CD4-positive, alpha-beta T cell treated with Interleukin-12 subunit alpha and Interleukin-12 subunit beta, for 1 hour (primary cell): ENCODE measurements around the gene KIF9.
"Not testable (repeated sequence)": the region's sequence is repeated elsewhere in the genome, so short reads cannot be mapped to it uniquely, and the experiment has no call there.

ENCODE experiments used
- DNase-seq: peaks from one replicate; pipeline ENCODE4 v3.0.0-alpha.2; 2020

Gene KIF9

DNA sequence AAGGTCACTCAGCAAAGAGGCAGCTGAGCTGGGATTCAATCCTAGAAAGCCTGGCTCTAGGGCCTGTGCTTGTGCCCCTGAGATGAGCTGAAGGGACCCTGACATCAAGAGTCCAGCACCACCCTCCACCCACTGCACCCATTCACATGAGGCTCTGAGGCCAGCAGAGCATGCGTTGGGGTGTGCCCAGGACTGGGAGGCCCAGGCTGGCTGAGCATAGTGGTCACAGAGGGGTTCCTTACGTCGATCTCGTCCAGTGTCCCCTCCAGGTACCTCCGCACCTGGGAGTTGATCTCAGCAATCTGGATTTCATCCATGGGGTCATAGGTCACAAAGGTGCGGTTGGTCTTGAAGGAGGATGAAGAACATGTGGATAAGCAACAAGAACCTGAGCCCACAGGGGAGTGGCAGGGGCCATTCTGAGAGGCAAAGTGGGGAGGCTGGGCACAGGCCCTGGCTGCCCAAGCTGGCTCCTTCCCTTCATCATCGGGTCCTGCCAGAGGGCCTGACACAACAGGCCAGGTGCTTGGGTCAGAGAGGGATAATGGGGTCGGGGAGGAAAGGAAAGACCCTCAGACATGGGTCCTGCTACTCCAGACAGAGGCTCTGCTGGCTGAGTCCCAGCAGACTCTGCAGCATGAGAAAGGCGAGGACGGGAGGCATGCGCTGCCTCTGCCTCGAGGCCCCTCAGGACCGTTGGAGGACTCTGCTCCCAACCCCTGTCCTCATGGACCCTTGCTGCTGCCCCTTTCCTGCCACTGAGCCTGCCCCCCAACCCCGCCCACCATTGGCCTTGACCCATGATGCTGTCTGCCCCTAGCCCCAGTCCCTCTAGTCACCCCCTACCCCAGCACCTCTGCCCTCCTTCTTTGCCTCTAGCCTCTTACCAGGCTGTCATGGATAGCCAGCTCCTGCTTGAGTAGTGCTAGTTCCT lies 35.2 kb downstream of the KIF9 start:
- DNase-seq: no peak

DNA sequence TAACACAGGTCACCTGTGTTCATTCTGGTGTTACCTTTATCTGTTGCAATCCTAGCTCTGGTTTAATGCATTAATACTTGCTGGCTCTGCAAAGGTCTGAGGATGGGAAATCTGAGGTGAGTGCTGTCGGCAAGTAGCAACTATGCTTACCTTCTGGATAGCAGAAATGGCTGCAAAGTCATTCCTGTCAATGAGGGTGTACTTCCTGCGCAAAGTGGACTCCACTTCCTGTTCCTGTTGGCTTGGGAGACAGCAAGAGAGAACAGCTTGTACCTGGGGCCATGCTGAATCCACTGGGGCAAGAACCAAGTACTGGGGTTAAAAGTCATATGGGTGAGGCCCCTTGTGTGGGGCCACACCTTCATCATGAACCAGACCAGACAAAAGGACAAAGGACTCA lies 37.3 kb downstream of the KIF9 start:
- DNase-seq: no peak

DNA sequence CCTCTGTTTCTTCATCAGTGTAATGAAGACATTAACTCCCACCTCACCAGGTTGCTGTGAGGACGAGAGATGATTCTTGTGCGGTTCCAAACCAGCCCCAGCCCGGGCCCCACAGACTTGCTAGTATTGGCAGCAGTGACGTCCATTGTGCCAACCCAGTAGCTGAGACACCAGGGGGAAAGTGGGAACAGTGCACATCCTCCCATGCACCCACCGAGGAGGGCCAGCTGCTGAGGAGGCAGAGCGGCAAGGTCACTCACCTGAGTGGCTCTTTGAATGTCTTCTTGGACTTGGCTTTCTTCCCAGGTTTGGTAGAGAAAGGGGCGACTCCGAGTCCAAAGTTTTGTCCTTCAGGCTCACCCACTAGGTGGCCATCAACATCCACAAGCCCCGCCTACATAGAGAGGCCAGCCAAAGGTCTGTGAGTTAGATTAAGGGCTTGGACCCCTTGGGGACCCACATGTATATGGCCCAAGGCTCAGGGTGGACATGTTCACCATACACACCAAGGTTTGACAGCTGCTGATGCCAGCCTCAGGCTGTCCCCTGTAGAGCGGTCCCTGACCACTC lies 38.0 kb downstream of the KIF9 start:
- DNase-seq: no peak

DNA sequence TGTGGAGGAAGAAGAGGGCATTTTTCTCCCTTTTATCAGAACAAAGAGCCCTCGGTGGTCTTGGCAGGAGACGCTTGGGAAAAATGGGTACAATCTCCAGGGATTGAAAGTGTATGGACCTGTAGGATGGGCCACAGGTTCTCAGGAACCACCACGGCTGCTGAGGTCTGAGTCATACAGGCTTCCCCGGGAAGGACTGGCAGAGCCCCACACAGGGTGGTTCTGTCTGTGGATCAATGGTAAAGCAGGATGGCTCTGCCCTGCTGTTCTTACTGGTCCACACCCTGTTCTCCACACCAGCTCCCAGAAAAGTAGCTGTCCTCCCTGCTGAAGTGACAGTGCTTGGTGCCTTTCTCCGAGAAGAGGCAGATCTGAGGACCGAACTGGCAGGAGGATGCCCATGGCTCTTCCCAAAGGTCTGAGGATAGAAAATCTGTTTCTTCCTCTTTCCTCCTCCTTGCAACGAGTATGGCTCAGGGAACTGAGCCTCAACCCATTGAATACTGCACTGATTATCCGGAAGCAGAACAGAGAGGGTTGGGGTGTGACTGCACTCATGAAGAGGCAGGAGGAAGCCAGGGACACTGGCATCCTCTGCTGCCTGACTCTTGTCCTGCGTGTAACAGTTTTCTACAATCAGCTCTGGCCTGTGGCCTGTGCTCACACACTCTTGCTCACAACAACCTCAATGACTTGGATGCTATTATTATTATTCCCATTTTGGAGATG lies 39.0 kb downstream of the KIF9 start:
- no peak for DNase-seq

DNA sequence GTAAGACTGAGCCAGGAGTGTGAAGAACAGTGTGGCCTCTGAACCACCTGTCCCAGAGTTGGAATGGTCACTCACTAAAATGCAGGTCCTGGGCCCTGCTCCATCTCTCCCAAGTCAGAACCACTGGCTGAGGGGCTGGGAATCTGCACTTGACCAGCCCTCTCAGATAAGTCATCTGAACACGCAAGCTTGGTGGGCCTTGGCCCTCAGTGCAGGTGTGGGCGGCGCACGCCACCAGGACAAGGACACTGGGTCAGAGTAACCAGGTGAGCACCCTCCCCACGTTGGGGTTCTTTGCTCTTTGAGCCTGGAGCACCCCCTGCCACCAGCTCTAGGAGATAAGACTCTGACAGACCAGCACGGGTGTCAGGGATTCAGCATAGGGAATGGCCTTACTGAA lies 42.7 kb downstream of the KIF9 start:
- no peak for DNase-seq

DNA sequence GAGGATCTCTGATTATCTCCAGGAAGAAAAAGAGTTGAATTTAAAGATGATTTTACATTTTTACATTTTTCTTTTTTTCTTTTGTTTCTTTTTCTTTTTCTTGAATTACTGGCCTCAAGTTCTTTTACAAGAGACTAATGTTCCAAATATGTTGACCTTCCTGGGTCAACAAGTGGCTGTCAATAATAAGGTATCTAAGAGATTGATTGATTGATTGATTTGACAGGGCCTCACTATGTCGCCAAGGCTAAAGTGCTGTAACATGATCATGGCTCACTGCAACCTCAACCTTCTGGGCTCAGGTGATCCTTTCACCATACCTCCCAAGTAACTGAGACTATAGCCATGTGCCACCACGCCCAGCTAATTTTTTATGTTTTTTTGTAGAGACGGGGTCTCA lies 44.6 kb downstream of the KIF9 start:
- DNase-seq: no peak

- DNase-seq: no peak
These were observed 54.5 kb downstream of the KIF9 start for GRCh38 chr3:47228088-47228487.

GRCh38 chr3:47227678-47228077 lies 54.9 kb downstream of the KIF9 start:
- DNase-seq: no peak

DNA sequence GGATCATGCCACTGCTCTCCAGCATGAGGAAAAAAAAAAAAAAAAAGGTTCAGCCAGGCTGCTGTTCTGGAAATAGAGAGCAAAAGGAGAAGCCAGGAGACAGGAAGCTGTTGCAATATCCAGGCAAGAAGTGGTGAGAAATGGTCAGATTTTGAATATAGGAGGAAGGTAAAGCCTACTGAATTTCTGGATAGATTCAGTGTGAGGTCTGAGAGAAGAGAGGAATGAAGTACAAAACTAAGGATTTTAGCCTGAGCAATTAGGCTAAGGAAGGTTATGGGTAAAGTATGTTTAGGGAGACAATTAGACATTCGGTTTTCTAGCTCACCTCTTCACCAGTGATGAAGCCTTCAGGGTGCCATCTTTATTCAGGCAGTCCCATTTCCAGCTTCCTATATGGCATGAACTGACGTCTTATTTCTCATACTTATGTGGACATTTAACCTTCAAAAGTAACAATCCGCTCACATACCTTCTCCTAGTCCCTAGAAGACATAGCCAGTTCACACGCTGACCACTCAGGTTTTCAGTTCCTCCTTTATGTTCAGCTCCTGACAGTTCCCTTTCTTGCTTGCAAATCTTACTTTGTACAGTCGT lies 57.2 kb downstream of the KIF9 start:
- DNase-seq: no peak

- DNase-seq: no peak
These were observed 58.8 kb downstream of the KIF9 start for GRCh38 chr3:47223755-47224154.

GRCh38 chr3:47221798-47222197 lies 60.8 kb downstream of the KIF9 start:
- no peak for DNase-seq

- no peak for DNase-seq
These were observed 71.7 kb downstream of the KIF9 start for GRCh38 chr3:47210863-47211405.

DNA sequence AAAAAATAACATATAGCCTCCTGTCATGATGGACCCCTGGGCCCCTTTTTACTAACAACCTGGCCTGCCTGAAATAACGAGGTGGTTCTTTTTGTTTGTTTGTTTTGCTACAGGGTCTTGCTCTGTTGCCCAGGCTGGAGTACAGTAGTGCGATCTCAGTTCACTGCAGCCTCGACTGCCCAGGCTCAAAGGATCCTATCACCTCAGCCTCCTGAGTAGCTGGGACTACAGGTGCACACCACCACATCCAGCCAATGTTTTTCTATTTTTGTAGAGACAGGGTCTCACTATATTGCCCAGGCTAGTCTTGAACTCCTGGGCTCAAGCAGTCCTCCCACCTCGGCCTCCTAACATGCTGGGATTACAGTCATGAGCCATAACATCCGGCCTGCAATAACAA lies 76.6 kb downstream of the KIF9 start:
- not testable (repeated sequence) for DNase-seq

DNA sequence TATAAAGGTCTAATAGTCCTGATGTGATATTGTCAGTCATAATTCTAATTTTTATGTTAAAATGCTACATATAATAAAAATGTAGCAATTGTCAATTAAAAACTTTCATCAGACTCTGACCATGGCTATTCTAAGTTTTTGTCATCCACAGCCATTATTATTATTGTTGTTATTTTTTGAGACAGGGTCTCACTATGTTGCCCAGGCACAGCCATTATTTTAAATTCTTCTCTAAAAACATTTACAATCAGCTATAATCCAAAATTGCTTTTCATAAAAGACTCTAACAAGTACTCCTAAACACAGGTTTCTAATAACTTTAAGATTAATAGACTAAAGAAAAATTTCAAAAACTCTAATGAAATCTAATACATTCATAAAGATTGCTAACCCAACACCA lies 77.7 kb downstream of the KIF9 start:
- DNase-seq: no peak

- DNase-seq: no peak
These were observed 80.1 kb downstream of the KIF9 start for GRCh38 chr3:47202542-47202941.

DNA sequence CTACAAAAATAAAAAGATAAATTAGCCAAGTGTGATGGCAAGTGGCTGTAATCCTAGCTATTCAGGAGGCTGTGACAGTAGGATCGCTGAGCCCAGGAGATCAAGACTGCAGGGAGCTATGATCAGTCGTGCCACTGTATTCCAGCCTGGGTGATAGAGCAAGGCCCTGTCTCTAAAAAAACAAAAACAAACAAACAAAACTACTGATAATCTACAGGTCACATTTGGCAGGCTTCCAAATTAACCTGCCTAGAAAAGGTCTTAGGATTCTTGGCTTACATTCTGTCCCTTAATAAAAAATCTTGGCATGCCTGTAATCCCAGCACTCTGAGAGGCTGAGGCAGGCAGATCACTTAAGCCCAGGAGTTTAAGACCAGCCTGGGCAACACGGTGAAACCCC lies 85.3 kb downstream of the KIF9 start:
- no peak for DNase-seq

GRCh38 chr3:47194994-47195393 lies 87.6 kb downstream of the KIF9 start:
- DNase-seq: no peak

- no peak for DNase-seq
These were observed 88.4 kb downstream of the KIF9 start for GRCh38 chr3:47193871-47194859.

GRCh38 chr3:47186285-47186684 lies 96.3 kb downstream of the KIF9 start:
- no peak for DNase-seq

GRCh38 chr3:47181685-47182084 lies 100.9 kb downstream of the KIF9 start:
- not testable (repeated sequence) for DNase-seq

GRCh38 chr3:47180011-47180410 lies 102.6 kb downstream of the KIF9 start:
- DNase-seq: not testable (repeated sequence)
